ENCODE data around the gene PCDHB1.

PCDHB1 gene

GRCh38 chr5:141039061-141039460 is 12.1 kb upstream of the PCDHB1 start:
- Histone ChIP-seq H3K36me3 (ENCODE audit: insufficient read depth, low read length) (no peaks in the 10 kb centered on the region), H3F3A (ENCODE audit: low read depth) (no peaks in the 10 kb centered on the region), H3K27me3 (ENCODE audit: insufficient read depth, low read length, poor library complexity, severe bottlenecking) (no peaks in the 10 kb centered on the region), H3K79me2 (ENCODE audit: insufficient read depth, low read length) (no peaks in the 10 kb centered on the region), H3K9me2 (replicated peaks; ENCODE audit: low read depth, low read length) (no peaks in the 10 kb centered on the region), H3K9me3 (ENCODE audit: insufficient read depth, low read depth, low read length) (no peaks in the 10 kb centered on the region), H2AFZ (ENCODE audit: low read length) (no peak overlapping the region), H3K9ac (ENCODE audit: low read depth, low read length, poor library complexity, severe bottlenecking) (no peak overlapping the region), H3K4me1 (ENCODE audit: insufficient read depth, low read length, poor library complexity, severe bottlenecking) (no peaks in the 10 kb centered on the region), H4K20me1 (ENCODE audit: insufficient read depth, low read length, poor library complexity, severe bottlenecking) (no peaks in the 10 kb centered on the region), H3K4me2 (ENCODE audit: low read depth, low read length, poor library complexity, severe bottlenecking) (no peak overlapping the region), H3K4me3 (ENCODE audit: low read length, poor library complexity, severe bottlenecking) (no peak overlapping the region)
- TF ChIP-seq EZH2phosphoT487 (IDR thresholded peaks at IDR 0.05; ENCODE audit: borderline replicate concordance): no peak
- no peak for TF ChIP-seq CTCF (conservative IDR thresholded peaks at IDR 0.05; ENCODE audit: low read length)

GRCh38 chr5:141039517-141039916 is 11.7 kb upstream of the PCDHB1 start:
- no peak overlapping the region for H2AFZ ChIP-seq (ENCODE audit: low read length)
- TF ChIP-seq EZH2phosphoT487 (IDR thresholded peaks at IDR 0.05; ENCODE audit: borderline replicate concordance): no peak
- no peak for TF ChIP-seq CTCF (conservative IDR thresholded peaks at IDR 0.05; ENCODE audit: low read length)
- no peak overlapping the region for H3K9ac ChIP-seq (ENCODE audit: low read depth, low read length, poor library complexity, severe bottlenecking)
- no peaks in the 10 kb centered on the region for H3K27me3 ChIP-seq (ENCODE audit: insufficient read depth, low read length, poor library complexity, severe bottlenecking)
- no peaks in the 10 kb centered on the region for H3K9me3 ChIP-seq (ENCODE audit: insufficient read depth, low read depth, low read length)
- H4K20me1 ChIP-seq (ENCODE audit: insufficient read depth, low read length, poor library complexity, severe bottlenecking): no peaks in the 10 kb centered on the region
- no peak overlapping the region for H3K4me3 ChIP-seq (ENCODE audit: low read length, poor library complexity, severe bottlenecking)
- H3K4me2 ChIP-seq (ENCODE audit: low read depth, low read length, poor library complexity, severe bottlenecking): no peak overlapping the region
- H3K79me2 ChIP-seq (ENCODE audit: insufficient read depth, low read length): no peaks in the 10 kb centered on the region
- H3K4me1 ChIP-seq (ENCODE audit: insufficient read depth, low read length, poor library complexity, severe bottlenecking): no peaks in the 10 kb centered on the region
- H3F3A ChIP-seq (ENCODE audit: low read depth): no peaks in the 10 kb centered on the region
- H3K9me2 ChIP-seq (replicated peaks; ENCODE audit: low read depth, low read length): no peaks in the 10 kb centered on the region
- H3K36me3 ChIP-seq (ENCODE audit: insufficient read depth, low read length): no peaks in the 10 kb centered on the region

- H3K4me2 ChIP-seq (ENCODE audit: low read depth, low read length, poor library complexity, severe bottlenecking): no peak overlapping the region
- H2AFZ ChIP-seq (ENCODE audit: low read length): no peak overlapping the region
- no peaks in the 10 kb centered on the region for H3K36me3 ChIP-seq (ENCODE audit: insufficient read depth, low read length)
- no peaks in the 10 kb centered on the region for H3K9me3 ChIP-seq (ENCODE audit: insufficient read depth, low read depth, low read length)
- H3K4me1 ChIP-seq (ENCODE audit: insufficient read depth, low read length, poor library complexity, severe bottlenecking): no peaks in the 10 kb centered on the region
- no peaks in the 10 kb centered on the region for H3K27me3 ChIP-seq (ENCODE audit: insufficient read depth, low read length, poor library complexity, severe bottlenecking)
- no peaks in the 10 kb centered on the region for H3K9me2 ChIP-seq (replicated peaks; ENCODE audit: low read depth, low read length)
- no peak overlapping the region for H3K9ac ChIP-seq (ENCODE audit: low read depth, low read length, poor library complexity, severe bottlenecking)
- TF ChIP-seq EZH2phosphoT487 (IDR thresholded peaks at IDR 0.05; ENCODE audit: borderline replicate concordance) (no peak), CTCF (conservative IDR thresholded peaks at IDR 0.05; ENCODE audit: low read length) (no peak)
- H3K4me3 ChIP-seq (ENCODE audit: low read length, poor library complexity, severe bottlenecking): no peak overlapping the region
- no peaks in the 10 kb centered on the region for H3K79me2 ChIP-seq (ENCODE audit: insufficient read depth, low read length)
- no peaks in the 10 kb centered on the region for H3F3A ChIP-seq (ENCODE audit: low read depth)
- no peaks in the 10 kb centered on the region for H4K20me1 ChIP-seq (ENCODE audit: insufficient read depth, low read length, poor library complexity, severe bottlenecking)
Measured at GRCh38 chr5:141040093-141040770, 10.9 kb upstream of the PCDHB1 start.

Data from Loucy (cell line).